Stimulated activated CD4-positive, alpha-beta T cell treated with anti-CD3 and anti-CD28 coated beads, TNF-alpha, amount 100 ng/mL, for 4 hours (primary cell): Measurements from ENCODE around the gene ARVCF.
A peak's percentile ranks its signal among the peaks of the same experiment; 100 is the strongest.

Experiments
- DNase-seq, 3 experiments: peaks; one replicate each; pipeline ENCODE4 v3.0.0-alpha.2; 2020; ENCODE audit warnings: low read depth in 3 of 3

Gene ARVCF

DNA sequence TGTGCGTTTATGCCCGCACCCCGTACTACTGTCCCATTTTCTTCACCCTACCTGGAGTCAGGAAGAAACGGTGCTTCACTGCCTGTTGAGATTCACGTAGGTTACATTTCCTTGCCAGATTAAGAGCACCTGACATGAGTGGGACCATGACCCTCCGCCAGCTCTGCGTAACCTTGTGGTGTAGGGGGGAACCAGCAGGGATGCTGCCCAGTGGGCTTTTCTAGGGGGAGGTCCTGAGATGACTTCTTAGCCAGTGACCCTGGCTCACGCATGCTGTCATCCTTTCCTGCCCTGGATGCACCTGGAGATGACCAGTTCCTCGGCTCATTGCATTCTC, 967 bp upstream of the ARVCF start:
- DNase-seq: no peak

DNA sequence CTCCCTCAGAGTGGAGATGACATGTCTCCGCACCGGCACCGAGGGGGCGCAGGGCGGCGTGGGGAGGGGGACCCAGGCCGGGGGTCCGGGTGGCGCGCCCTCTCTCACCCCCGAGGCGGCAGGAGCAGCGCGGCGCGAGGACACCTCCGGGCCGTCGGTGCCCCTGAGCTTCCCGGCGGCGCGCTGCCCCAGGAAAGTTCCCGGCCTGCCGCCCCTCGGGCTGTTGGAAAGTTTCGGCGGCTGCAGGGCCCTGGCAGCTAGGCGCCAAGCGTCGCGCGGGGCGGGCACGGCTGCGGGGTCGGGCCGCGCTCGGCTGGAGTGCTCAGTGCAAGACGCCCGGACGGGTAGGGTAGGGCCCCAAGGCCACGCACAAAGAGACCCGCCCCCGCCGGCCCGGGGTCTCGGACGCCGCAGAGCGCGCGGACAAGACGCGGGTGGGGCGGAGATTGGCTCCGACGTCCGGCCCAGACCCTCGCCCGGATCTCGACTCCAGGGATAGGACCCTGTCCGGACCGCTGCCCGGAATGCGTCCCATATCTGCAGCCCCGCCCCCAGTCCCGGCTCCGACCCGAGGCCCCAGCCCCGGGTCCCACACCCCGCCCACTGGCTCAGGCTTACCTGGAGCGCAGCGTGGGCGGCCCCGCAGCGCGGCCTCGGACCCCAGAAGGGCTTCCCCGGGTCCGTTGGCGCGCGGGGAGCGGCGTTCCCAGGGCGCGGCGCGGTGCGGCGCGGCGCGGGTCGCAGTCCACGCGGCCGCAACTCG, 471 bp downstream of the ARVCF start:
- DNase-seq: peak in 1 of 3 experiments; percentile 29

GRCh38 chr22:20015187-20015625, 1.4 kb downstream of the ARVCF start:
- DNase-seq: no peak

GRCh38 chr22:20014526-20015186, 2.0 kb downstream of the ARVCF start:
- no peak for DNase-seq

GRCh38 chr22:20013382-20013871, 3.2 kb downstream of the ARVCF start:
- DNase-seq: no peak

GRCh38 chr22:20012741-20013331, 3.8 kb downstream of the ARVCF start:
- DNase-seq: no peak

DNA sequence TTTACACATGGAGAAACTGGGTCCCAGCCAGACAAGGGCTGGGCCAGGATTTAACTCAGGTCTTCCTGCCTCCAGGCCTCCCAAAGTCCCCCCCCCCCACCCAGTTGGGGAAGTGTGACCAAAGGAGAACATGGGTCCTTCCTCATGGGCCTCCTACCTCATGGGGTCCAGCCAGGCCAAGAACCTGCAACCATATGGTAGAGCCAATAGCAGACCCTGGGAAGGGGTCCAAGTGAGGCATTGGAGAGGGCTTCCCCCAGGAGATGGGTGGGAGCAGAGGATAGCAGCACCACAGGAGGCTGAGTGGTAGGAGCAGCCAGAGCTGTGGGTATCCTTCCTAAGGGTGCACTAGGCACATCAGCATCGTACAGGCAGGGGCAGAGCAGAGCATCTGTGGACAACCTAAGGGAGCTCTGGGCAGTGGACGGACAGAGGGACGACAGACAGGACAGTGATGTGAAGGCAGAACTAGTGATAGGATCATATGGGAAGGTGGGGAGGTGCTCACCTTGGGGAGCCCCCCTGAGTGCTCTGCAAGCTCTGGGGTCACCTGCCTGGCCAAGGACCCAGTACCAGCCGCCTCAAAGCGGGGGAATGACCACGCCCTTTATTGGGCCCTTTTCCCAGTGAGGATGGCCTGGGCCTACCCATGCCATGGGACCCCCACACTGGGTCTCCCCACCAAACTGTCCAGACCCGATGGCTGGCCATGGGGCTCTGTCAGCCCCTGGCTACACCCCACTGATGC, 4.5 kb downstream of the ARVCF start:
- DNase-seq: no peak

DNA sequence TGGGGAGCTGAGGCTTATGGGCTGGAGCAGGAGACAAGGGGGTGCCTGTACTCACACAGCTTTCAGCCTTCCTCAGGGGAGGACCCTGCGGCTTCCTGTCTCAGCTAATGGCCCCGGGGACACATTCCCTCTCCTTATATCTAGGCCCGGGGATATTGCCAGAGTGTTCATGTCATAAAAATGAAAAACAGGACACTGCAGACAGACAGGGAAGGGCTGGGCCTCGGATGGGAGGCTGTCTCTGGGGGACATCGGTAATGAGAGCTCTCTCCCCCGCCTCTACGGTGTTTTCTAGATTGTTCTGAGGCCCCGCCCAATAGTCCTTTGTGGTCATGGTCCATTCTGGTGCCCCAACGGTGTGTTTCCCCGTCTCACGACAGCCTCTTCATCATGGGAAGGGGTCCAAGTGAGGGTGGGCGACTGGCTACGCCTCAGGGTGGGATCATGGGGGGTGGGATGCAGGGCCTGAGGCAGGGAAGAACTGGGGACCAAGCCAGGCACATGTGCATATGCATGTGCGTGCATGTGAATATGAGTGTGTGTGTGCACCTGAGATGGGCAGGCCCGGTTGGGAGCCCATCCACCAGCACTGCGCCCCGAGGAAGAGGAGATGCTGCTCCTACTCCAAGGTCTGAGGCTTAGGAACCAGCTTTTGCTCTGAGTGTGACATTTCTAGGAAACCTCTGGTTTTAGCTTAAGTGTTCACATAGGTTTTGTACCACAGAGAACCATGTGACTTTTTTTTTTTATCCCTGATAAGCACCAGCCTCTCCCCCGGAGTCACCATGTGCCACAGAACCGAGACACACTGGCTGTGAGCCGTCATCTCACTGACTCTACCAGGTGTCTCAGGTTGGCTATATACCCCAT, 5.3 kb downstream of the ARVCF start:
- DNase-seq: no peak

DNA sequence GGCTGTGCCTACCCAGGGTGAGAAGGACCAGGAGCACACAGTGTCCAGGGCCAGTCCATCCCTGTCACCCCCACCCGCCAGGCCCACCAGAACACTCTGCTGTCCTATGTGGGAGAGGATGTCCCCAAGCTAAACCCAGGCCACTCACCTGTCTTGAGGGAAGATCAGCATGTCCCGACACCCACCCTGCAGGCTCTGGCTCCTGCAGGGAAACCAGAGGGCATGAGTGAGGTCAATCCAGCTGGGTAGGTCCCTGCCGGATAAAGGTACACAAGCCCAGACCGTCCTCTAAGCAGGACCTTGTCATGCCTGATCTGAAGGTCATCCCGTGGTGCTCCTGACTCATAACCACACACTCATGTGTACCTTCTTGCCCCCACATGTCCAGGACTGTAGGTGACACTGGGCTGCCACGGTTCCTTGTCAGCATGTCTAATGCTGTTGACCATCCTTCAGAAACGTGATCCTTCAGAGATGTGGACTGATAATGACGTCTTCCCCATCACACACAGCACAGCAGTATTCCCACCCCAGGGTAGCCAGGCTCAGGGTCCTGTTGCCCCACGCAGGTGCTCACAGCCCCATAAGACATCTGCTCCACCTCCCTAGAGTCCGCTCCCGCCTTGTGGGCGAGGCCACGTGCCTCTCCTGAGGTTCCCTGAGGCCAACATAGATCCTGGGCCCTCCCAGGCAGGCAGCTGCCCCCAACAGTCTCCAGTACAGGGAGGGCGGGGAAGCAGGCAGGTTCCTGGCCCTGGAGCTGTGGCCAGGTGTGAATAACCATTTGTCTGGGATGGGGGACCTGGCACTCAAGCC, 6.1 kb downstream of the ARVCF start:
- DNase-seq: no peak

DNA sequence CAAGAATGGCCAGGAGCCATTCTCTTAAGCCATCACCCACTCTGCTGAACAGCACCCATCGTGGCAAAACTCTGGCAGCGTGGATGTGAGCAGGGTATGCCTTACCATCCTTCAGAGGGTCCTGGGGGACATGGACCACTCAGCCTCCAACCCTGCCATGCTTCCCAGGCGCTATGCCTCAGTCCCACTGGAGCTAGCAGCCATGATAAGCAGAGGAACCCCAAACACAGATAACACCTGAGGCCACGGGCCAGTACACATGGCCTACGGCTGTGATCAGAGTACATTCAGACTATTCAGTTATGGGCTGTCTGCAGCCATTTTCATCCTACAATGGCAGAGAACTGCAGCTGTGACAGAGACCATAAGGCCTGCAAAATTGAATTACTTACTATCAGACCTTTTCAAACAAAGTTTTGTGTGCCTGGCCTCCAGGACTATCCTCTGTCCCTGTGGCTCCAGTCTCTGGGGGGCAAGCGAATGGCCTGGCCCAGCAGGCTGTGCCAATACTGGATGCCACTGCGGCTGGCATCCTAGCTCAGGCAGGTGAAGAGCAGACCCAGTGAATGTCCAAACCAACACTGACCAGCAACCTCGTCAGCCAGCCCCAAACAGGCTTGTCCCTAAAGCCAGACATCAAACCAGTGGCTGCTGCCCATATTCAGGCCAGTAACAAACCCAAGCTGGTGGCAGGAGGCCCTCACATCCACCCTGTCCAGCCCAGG, 6.9 kb downstream of the ARVCF start:
- DNase-seq: no peak

GRCh38 chr22:20009018-20009491, 7.6 kb downstream of the ARVCF start:
- no peak for DNase-seq

DNA sequence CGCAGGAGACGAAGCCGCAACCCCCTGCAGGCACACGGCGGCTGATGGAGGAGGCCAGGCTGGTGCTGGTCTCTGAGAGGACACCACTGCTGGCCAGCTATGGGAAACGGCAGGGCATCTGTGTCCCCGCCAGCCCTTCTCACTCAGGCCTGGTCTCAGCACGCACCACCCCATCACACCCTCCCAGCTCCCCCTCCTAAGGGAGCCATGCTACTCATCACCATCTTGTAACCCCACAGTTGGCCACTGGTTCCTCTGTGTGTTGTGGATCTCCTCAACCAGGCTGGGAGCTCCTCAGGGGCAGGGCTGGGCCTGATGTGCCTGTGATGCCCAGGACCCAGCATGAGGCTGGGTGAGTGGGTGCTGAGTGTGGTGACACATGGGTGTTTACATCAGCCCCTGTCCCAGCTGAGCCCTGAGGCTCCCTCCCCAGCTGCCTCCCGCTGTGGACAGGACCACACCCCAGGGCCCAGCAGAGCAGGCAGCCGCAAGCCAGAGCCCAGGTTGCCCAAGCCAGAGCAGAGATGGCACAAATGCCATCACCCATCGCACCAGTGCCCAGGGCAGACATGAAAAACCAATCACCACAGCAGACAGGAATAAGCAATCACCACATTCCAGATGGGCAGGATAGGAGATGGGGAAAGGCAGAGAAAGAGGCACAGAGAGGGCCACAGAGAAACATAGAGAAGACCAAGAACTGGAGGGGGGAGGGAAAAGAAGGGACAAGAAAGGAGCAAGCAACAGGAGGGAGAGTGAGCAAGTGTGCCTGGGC, 8.2 kb downstream of the ARVCF start:
- no peak for DNase-seq

DNA sequence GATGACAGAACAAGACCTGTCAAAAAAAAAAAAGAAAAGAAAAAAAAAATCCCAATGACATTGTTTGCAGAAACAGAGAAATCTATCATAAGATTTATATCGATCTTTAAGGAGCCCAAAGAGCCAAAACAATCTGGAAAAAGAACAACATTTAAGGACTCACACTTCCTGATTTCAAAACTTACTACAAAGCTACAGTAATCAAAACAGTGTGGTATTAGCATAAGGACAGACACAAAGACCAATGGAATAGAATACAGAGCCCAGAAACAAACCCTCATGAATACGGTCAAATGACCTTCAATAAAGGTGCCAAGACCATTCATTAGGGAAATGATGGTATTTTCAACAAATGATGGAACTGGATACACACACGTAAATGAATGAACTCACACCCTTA, 12.2 kb downstream of the ARVCF start:
- DNase-seq: no peak

DNA sequence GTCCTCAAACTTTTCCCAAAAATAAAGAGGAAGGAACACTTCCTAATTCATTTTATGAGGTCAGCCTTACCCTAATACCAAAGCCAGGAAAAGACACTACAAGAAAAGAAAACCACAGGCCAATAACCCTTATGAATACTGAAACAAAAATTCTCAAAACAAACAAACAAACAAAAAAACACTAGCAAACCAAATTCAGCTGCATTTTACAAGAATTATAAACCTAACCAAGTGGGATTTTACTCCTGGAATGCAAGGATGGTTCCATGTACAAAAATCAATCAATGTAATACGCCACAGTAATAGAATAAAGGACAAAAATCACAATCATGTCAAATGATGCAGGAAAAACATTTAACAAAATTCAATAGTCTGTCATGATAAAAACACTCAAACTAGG, 13.3 kb downstream of the ARVCF start:
- DNase-seq: no peak

DNA sequence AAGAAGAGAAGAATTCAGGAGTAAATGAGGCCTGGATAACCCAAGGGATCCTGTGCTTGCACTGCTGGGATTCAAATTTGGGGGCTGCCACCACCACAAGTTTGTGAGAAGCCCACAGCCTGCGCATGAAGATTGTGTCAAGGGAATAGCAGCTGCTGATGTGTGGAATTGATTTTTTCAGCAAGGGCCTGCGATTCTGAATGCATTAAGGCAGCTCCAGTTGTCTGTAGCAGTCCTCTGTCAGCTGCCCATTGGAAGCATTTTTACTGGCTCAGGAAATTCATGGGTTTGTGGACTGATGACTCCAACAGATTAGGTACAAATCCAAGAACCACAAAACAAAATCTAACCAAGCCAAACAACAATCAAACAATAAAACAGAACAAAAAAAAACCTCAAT, 14.0 kb downstream of the ARVCF start:
- no peak for DNase-seq

DNA sequence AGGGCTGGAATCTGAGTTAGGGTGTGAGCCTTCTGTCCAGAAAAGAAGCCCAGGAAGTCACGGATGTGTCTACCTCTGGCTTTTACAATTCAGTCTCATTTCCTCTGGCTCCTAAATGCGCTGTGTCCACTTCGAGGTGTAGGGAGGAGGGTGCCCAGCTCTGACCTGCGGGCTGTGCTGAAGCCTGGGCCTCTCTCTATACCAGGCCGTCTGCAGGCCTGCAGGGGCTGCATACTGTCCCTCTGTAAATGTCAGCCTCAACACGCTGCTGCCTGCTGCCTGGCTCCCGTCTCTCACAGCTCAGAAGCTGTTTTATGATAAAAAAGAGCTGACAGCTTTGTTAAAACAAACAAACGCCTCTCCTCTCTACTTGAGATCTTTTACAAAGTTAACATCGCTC, 14.5 kb downstream of the ARVCF start:
- DNase-seq: no peak

DNA sequence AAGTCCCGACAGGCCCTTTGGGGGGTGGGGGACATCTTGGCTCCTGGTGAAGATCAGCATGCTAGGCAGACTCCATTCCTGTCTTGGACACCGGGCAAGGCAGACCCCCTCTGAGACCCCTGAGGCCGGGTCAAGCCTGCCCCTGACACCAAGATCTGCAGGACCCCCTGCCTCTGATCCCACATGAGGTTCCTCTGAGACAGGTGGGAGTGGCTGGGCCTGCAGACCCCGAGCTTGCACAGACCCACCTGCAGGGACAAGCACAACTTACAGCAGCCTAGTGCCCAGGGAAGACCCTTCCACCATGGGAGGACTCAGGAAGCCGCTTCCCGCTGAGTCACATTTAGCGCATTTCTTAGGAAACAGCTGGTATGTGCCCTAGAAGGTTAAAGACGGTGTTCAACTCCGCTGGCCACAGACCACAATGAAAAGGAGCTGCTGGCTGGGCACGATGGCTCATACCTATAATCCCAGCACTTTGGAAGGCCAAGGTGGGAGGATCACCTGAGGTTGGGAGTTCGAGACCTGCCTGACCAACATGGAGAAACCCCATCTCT, 15.5 kb downstream of the ARVCF start:
- DNase-seq: no peak

DNA sequence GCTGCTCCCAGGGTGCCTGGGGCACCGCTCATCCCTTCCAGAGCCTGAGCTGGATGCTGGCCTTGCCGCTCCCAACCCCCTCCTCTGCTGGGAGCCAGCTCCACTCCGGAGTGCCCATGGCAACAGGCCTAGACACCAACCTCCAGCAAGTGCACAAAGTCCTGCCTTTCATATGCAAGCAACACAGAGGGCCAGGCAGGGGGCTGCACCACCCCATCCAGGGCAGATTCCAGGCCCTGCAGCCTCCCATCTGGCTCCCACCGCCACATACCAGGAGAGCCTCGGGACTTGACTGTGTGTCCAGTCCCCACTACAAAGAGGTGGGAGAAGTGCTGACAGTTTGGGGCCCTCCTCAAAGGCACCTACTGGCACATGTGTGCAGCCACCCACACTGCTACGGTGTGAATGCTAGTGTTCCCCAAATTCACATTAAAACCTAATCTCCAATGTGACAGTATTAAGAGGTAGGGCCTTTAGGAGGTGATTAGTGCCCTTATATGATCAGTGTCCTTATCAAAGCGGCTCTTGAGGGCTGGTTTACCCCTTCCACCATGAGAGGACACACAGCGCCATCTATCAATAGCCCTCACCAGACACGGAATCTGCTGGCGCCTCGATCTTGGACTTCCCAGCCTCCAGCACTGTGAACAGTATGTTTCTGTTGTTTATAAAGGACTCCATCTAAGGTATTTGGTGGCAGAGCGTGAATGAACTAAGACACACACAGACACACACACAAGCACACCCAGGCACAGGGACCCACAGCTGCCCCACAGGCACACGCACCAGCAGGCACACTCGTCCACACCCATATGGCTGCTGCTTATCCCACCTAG, 16.2 kb downstream of the ARVCF start:
- no peak for DNase-seq
